GM21423 (cell line): ENCODE results near the gene TRNT1.

Experiments
- ATAC-seq: cut with Tn5 transposase; IDR thresholded peaks from one replicate; pipeline ENCODE4 v1.9.1; 2021; ENCODE audit warnings: mild to moderate bottlenecking, moderate library complexity; ENCODE audit not compliant: unreplicated experiment

TRNT1 gene

DNA sequence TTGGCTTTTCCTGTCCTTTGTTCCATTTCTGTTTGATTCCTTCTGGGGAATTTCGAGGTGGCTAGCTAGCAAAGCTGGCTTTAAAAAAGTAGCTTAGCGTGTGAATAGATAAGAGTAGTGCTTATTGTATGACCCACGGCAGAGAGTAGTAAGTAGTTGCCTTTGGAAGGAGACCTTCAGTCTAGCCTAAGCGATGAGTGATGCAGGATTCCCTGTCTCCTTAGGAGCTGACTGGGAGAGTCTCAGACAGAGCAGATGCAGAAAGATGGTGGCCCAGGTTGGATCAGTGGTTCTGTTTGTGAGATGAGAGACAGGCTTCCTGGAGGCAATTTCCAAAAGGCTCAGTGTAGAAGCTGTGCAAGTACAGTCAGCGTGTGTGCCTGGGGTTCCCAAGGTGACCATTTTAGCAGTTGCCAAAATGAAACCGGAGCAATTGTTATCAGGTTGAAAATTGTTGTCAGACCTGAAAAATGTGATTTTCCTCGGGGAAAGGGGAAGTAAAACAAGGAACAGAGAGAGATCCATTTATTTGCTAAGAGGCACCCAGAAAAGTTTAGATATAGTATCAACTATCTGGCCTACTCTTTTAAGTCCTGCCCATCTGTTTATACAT, 15.9 kb upstream of the TRNT1 start:
- no peak for ATAC-seq

DNA sequence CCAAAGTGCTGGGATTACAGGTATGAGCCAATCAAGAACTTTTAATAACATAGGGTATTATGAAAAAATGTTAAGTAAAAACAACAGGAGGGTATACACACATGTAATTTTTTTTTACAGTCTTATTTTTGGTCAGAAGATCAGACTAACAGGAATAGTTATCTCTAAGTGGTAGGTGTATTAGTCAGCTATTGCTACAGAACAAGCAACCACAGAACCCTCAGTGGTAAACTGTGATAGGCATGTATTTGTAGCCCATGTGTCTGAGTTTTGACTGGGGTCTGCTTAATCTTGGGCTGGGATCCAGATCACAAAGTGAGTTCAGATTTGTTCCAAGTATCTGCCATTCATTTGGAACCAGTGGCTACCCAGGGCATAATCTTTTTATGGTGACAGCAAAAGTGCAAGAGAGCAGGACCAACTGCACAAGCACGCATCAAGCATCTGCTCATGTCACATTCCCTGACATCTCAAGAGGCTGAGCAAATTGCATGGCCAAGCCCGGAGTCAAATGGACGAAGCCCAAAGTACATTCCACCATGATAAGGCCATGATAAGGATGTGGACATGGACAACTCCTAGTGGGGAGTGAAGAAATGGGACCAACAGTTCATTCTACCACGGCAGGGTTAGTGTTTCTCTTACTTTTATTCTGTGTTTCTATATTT, 13.6 kb upstream of the TRNT1 start:
- ATAC-seq = no peak

DNA sequence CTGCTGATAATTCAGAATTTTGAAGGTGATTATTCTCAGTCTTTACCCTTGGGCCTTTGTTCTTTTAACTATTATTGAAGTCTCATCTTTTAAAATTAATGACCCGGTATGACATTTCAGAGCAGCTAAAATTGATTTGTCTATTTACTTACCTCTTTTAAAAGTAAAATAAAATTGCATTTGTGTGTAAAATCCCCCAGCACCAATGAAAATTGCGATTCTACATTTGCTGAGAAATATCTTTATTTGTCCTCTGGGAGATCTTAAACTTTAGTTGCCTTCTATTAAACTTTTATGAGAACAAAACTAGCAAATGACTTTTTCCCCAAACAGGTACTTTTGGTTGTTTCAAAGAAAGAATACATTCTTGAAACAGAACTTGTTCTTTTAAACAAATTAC, 9.1 kb upstream of the TRNT1 start:
- ATAC-seq = no peak

DNA sequence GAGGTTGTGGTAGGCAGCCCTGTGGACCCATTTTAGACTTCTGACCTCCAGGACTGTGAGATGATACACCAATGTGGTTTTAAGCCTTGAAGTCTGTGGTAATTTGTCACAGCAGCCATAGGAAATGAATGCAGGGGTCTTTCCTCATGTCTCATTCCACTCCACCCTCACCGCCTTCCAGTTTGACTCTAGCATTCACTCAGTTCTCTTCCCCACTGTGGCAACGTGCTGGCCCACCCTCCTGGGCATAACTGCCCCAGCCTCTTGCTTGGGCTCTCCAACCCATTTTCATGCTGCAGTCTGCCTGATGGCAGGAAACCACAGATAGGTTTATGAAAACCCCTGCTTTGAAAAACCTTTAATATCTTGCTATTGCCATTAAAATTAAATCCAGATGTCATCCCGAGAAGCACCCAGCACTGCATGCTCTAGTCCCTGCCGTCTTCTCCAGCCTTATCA, 7.3 kb upstream of the TRNT1 start:
- ATAC-seq = peak; percentile 56

DNA sequence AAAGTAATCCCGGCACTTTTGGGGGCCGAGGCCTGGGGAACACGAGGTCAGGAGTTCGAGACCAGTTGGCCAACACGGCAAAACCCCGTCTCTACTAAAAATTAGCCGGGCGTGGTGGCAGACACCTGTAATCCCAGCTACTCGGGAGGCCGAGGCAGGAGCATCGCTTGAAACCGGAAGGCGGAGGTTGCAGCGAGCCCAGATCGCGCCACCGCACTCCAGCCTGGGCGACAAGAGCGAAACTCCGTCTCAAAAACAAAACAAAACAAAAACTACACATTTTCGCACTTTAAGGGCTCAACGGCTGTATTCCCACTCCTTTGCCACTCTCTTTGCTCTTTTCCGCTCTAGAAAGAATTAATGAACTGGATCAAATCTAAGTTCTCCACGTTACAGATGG, 763 bp upstream of the TRNT1 start:
- ATAC-seq = no peak

DNA sequence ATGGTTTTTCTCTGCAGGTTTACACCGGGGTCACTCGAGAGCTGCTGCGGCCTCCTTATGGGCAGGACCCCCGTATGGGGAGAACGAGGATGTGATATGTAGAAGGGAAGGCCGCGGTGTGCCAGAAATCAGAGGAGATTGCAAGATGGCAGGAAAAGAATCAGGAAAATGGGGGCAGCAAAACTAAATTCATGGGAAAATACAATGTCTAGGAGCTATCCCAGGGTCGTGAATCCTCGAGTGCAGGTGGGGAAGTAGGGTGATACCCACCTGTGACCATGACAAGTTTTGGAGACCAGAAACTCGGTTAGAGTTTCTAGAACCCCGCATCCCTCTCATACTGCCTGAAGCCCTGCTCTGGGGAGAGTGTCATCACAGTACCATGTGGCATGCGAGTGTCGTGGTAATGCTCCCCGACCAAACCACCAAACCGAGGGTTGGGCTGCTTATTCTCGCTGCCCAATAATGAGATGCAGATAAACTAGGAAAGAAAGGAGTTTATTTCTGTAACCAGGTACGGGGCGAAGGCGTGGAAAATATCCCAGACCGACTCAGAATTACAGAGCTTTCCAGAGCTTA, 781 bp downstream of the TRNT1 start:
- ATAC-seq = no peak

DNA sequence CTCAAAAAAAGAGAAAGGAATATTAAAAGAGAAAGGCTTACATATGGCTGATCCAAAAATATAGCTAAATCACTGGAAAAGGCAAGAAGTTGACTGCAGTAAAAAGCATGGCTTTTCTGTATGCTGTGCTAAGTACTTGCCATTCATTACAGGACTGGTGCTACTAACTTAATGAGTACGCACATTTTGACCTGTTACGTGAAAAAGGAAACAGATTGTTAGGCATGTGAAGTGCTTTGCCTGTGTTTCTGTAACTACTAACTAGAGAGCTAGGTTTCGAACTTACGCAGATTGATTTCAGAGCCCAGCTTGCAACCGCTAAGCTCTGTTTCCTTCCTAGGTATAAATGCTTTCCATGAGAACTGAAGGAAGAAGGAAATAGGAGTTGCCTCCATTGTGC, 2.8 kb downstream of the TRNT1 start:
- ATAC-seq = no peak

DNA sequence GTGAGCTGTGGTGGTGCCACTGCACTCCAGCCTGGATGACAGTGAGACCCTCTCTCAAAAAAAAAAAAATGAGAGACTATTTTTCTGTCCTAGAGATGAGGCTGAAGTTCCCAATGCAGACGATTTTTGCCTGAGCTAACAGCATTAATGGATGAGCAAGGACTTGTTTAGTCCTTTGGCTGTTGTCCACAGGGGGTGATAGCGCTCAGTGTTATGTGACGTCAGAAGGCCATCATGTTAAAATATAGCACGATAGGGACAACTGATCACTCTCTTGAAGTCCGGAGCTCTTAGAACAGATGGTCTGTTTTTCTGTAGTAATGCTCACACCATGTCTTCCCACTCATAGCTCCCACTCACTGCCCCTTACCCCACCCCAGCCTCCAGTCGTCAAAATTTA, 6.8 kb downstream of the TRNT1 start:
- ATAC-seq = no peak

DNA sequence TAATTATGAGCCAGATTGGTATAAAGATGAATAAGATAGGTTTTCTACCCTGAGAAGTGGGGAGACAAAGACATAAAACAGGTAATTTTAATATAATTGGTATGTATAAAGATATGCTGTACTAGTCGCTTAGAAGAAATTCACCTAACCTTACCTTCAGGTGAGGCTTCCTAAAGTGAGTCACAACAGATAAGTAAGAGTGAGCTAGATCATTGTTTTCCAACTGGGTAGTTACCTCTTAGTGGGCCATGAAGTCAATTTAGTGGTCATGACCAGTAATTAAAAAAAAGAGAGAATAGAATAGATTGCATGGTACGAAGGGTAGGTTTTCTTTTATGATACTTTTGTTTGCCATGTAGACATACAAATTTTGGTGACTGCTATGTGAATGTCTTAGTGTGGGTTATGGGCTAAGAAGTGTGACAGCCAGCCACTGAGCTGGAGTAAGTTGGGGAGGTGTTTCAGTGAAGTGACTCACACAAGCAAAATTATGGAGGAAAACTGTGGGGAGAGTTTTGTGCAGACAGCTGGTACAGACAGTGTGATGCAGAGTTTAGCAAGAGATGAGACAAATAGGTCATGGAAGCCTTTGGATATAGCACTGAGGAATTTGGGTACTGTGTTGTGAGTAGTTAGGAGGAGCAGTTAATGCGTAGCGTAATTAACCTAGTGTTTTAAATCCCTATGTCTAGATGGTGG, 8.2 kb downstream of the TRNT1 start:
- no peak for ATAC-seq

DNA sequence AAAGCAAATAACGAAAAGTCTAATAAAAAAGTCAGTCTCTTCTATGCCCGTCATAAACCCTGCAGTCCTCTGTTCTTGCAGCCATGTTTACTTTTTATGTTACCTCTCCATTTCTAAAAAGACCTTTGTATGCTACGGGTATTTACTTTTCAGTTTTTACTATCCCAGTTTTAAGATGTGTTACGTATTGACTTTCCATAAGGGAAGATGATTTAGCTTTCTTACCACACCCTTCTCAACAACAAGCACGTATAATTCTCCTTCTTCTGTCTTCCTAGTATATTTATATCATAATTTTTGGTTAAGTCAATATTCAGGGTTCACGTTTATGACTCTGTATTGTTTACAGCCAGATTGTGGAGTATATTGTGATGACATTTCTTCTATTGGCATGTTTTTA, 10.8 kb downstream of the TRNT1 start:
- no peak for ATAC-seq

DNA sequence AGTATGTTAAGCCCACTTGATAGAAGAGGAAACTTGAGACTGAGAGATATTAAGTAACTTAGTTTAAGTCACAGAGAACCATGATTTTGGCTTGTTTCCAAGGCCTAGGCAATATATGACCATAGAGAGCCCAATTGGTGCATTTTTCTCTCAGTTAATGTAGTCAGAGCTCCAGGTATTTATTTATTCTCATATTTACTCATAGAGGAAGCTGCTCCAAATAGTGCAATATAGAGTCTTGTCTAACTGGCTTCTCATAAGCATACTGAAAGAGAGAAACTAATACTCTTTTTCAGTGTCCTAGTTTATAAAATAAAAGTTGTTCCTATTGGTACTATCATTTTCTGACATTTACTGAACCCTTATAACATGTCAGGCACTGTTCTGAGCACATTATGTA, 15.2 kb downstream of the TRNT1 start:
- ATAC-seq = no peak

DNA sequence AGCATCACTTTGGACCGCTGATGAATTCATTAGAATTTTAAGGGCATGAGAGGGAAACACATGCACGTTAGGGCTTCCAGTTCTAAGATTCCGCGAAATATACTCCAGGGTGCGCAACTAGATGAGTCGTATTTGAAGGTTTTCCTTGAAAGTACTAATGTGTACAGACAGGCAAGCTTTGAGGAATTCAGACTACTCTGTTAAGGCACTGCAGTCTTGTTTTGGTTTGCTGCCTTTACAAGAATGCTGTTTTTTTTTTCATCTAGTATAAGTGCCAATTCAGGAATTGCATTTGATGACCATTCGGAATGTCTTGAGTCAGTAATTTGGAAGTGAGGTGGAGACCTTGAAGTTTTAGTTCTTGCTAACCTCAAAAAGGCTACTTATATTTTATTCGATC, 19.1 kb downstream of the TRNT1 start:
- no peak for ATAC-seq

DNA sequence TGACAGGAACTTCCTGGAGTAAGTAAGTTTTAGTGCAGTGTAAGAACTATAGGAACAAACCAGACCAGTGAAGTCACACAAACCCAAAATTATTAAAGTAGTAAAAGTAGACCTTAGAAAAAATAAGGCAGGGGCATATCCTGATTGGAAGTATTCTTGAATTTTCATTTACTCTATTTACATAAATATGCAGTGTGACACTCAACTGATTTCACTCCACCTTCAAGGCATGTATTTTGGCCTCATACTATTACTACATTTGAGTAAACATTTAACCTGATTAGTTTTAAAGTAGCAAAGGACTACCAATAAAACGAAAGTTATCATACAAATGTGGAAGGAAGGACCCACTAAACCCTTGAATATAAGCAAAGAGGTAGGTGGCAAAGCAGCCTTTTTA, 22.8 kb downstream of the TRNT1 start:
- no peak for ATAC-seq

DNA sequence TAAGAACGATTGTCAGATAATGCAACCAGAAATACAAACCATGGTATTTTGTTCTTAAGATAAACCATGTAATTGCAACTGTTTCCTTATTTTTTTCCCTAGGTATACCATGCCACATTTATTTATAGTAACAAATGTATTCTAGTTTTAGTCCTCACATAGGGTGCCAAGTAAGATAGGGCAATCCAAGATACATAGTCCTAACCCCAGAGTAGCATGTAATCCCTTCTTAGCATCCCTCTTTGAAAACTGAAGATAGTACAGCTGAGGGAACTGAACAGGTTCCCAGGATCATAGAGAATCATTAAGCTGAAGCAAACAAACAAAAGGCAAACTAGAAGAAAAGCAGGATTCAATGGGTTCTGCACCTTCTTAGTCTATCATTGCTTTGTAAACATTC, 24.8 kb downstream of the TRNT1 start:
- ATAC-seq = no peak

DNA sequence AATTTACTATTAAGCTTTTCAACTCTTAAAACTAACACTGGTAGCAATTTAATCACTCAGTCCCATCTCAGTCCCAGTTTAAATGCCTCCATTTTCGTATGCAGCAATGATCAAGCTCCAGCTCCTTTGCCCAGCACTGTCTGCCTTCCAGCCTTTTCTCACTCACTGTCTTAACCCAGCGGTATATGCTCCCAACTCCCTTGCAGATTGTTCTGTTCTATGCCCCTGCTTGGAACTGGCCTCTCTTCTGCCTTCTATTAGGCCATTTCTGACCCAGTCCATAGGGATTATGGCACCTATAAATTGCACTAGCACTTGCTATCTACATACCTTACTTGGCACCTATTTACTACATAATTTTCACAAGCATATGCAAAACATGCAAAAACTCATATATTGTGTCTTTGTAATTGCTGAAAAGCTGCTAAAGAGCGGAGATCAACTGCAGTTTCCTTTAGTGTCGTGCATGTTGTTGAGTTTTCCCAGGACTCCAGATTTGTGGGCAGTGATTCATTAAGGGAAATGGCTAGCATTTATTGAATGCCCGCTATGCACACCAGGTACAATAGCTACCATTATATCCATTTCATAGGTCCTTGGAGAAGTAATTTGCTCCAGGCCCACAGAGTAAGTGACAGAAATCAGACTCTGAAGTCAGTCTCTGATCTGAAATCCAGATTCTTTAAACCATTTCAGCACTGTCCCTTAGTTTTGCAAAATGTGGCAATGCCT, 28.3 kb downstream of the TRNT1 start:
- ATAC-seq = no peak

DNA sequence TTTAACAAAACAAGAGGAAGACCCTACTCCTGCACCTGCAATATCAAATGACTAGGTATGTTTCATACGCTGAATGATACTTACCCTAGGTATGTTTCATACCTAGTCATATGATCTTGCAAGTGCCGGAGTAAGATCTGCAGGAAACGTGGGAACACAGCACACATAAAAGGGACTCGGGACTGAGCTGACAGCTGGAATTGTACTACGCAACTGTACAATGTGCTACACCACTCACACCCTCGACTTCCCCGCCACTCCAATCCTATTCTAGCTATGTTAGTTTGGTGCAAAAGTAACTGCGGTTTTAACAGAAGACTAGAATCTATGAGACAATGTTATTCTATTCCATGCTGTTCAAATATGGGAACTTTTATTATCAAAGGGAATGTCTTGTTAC, 30.7 kb downstream of the TRNT1 start:
- ATAC-seq = no peak

DNA sequence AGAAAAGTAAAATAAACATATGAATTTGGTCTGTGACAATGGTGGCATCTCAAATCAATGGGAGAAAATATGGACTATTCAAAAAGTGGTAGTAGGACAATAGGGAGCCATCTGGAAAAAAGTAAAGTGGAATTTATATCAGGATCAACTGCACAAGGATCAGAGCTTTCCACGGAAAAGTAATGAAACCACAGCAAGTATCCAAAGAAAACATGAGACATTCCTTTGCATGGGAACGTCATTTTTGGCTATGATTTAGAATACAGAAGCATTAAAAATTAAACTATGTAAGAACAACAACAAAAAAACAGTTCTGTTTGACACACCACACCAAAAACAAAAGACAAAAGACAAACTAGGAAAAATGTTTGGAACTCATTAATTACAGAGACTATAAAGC, 34.1 kb downstream of the TRNT1 start:
- no peak for ATAC-seq

DNA sequence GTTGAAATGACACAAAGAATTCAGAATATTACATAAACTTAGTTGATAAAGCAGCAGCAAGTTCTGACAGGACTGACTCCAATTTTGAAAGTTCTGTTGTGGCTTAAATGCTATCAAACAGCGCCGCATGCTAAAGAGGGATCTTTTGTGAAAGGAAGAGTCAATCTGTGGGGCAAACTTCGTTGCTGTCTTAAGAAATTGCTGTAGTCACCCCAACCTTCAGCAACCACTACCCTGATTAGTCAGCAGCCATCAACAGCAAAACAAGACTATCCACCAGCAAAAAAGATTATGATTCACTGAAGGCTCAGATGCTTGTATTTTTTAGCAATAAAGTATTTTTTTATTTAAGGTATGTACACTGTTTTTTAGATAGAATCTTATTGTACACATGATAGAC, 38.5 kb downstream of the TRNT1 start:
- ATAC-seq = no peak

DNA sequence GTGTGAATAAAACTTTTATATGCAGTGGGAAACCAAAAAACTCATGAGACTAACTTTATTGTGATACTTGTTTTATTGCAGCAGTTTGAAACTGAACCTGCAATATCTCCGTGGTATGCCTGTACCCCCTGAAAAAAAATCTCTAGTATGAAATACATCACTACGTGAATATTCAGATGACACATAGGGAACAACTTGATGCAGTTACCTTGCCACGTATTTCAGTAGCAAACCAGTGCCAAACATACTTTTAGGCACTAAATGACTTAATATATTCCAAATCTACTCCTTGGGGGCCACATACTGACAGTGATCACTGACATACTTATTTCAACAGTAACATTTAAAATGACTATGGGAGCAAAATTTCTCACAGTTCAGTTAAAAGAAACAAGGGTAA, 38.9 kb downstream of the TRNT1 start:
- no peak for ATAC-seq

DNA sequence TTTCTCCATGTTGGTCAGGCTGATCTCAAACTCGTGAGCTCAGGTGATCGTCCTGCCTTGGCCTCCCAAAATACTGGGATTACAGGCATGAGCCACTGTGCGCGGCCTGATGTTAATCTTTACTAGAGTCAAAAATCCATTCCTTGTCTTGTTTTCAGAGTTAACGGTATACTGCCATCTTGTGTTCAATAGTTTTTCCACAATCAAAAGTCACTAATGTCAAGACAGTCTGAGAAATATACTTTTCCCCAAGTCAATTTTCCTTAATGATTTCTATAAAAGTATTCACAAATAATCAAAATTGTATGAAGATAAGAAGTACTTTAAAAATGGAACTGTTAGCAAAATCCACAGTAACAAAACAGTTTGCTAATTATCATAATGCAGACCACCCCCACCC, 44.3 kb downstream of the TRNT1 start:
- ATAC-seq = no peak

DNA sequence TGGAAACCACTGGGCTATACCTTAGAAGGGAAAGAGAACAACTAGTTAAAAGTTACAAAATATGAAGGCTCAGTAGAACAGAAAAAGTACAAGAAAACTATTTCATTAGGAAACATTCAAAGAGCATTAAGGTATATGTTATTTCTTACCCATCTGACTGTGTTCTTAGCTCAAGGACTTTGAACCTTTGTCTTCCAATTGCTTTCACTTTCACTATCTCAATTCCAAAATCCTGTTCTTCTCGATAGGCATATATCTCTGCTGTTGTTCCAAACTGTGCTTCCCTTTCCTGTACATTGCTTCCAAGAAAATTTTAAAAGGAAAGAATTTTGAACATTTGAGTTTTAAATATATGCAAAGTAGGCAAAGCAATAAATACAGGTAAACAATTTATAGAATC, 45.9 kb downstream of the TRNT1 start:
- no peak for ATAC-seq
